WTC11 (cell line): Measurements from ENCODE around the gene RPS6KA5. TPM values are rescaled to one million over a fixed set of nuclear protein-coding genes. Genes with fewer than 3 reads are reported as not detected.

Experiments
- ATAC-seq: fragments of 200-7000 bp; cut with Tn5 transposase; 2 replicates; pipeline ENCODE4 v1.10.0; 2021; ENCODE audit warnings: mild to moderate bottlenecking, moderate library complexity
- CTCF ChIA-PET: fragments of 300-600 bp; sonication (Branson Sonifier 250); formaldehyde crosslinking; loops from one replicate; lab custom pipeline; 2021; ENCODE audit warnings: antibody characterized with exemption; lab: Charles Lee
- POLR2A ChIA-PET: fragments of 350-600 bp; sonication (Branson Sonifier 250); formaldehyde crosslinking; loops from one replicate; lab custom pipeline; 2021; ENCODE audit warnings: antibody characterized with exemption; lab: Charles Lee
- DNase-seq: peaks from one replicate; pipeline ENCODE4 v3.0.0; 2021; ENCODE audit warnings: low spot score
- H3K27ac Mint-ChIP-seq: 2 replicates; pipeline ENCODE4 v1.8.0; 2021; ENCODE audit warnings: mixed read lengths
- H3K27me3 Mint-ChIP-seq: 2 replicates; pipeline ENCODE4 v1.8.0; 2021; ENCODE audit warnings: low read depth, mild to moderate bottlenecking, moderate library complexity, mixed read lengths
- H3K36me3 Mint-ChIP-seq: 2 replicates; pipeline ENCODE4 v1.8.0; 2021; ENCODE audit warnings: mixed read lengths
- H3K4me1 Mint-ChIP-seq: 2 replicates; pipeline ENCODE4 v1.8.0; 2022; ENCODE audit warnings: mixed read lengths
- H3K4me3 Mint-ChIP-seq: 2 replicates; pipeline ENCODE4 v1.8.0; 2021; ENCODE audit warnings: mild to moderate bottlenecking, moderate library complexity, mixed read lengths
- H3K9me3 Mint-ChIP-seq: 2 replicates; pipeline ENCODE4 v1.8.0; 2021; ENCODE audit warnings: mixed read lengths
- ATF3 ChIP-seq: sonication (generic); formaldehyde crosslinking; conservative IDR thresholded peaks from 2 replicates; pipeline ENCODE4 v1.8.1; 2022; ENCODE audit warnings: mild to moderate bottlenecking, missing genetic modification reagents
- CREM ChIP-seq: sonication (generic); formaldehyde crosslinking; IDR thresholded peaks from 2 replicates; pipeline ENCODE4 v1.8.1; 2022; ENCODE audit warnings: mild to moderate bottlenecking, missing genetic modification reagents, moderate library complexity
- E2F1 ChIP-seq: sonication (generic); formaldehyde crosslinking; IDR thresholded peaks from 2 replicates; pipeline ENCODE4 v1.8.0; 2022; ENCODE audit warnings: mild to moderate bottlenecking, missing genetic modification reagents
- EMX1 ChIP-seq: fragments of 250-450 bp; sonication (Bioruptor Pico); IDR thresholded peaks from 2 replicates; pipeline ENCODE4 v1.8.0; 2021; ENCODE audit warnings: mild to moderate bottlenecking
- FOXP1 ChIP-seq: sonication (generic); formaldehyde crosslinking; IDR thresholded peaks from 2 replicates; pipeline ENCODE4 v1.8.0; 2022; ENCODE audit warnings: missing genetic modification reagents, mild to moderate bottlenecking, moderate library complexity, borderline replicate concordance
- HMGA2 ChIP-seq: fragments of 250-450 bp; sonication (Bioruptor Pico); IDR thresholded peaks from 2 replicates; pipeline ENCODE4 v1.4.0; 2021; ENCODE audit warnings: mild to moderate bottlenecking, moderate library complexity
- HMGXB4 ChIP-seq: sonication (generic); formaldehyde crosslinking; IDR thresholded peaks from 2 replicates; pipeline ENCODE4 v1.8.1; 2023; ENCODE audit warnings: mild to moderate bottlenecking, moderate library complexity, missing genetic modification reagents
- JAZF1 ChIP-seq: fragments of 250-450 bp; sonication (Bioruptor Pico); IDR thresholded peaks from 2 replicates; pipeline ENCODE4 v1.9.0; 2021; ENCODE audit warnings: moderate library complexity, mild to moderate bottlenecking, inconsistent platforms
- KAT7 ChIP-seq: sonication (generic); formaldehyde crosslinking; IDR thresholded peaks from 2 replicates; pipeline ENCODE4 v1.8.1; 2023; ENCODE audit warnings: missing genetic modification reagents, mild to moderate bottlenecking, borderline replicate concordance
- MYBL2 ChIP-seq: sonication (generic); formaldehyde crosslinking; IDR thresholded peaks from 2 replicates; pipeline ENCODE4 v1.8.1; 2023; ENCODE audit warnings: mild to moderate bottlenecking, moderate library complexity, missing genetic modification reagents
- NFATC4 ChIP-seq: fragments of 250-450 bp; sonication (Bioruptor Pico); IDR thresholded peaks from 2 replicates; pipeline ENCODE4 v1.9.0; 2021; ENCODE audit warnings: mild to moderate bottlenecking
- NFYB ChIP-seq: sonication (generic); formaldehyde crosslinking; conservative IDR thresholded peaks from 2 replicates; pipeline ENCODE4 v1.8.0; 2022; ENCODE audit warnings: low read depth, missing genetic modification reagents
- NR3C1 ChIP-seq: sonication (generic); formaldehyde crosslinking; conservative IDR thresholded peaks from 2 replicates; pipeline ENCODE4 v1.8.1; 2023; ENCODE audit warnings: low read depth, mild to moderate bottlenecking, missing genetic modification reagents
- OVOL2 ChIP-seq: fragments of 250-450 bp; sonication (Bioruptor Pico); IDR thresholded peaks from 2 replicates; pipeline ENCODE4 v1.9.0; 2021; ENCODE audit warnings: mild to moderate bottlenecking, borderline replicate concordance
- RELA ChIP-seq: sonication (generic); formaldehyde crosslinking; IDR thresholded peaks from 2 replicates; pipeline ENCODE4 v1.8.1; 2022; ENCODE audit warnings: missing genetic modification reagents, mild to moderate bottlenecking, borderline replicate concordance
- SMAD3 ChIP-seq: sonication (generic); formaldehyde crosslinking; IDR thresholded peaks from 2 replicates; pipeline ENCODE4 v1.8.0; 2022; ENCODE audit warnings: missing genetic modification reagents, mild to moderate bottlenecking, borderline replicate concordance
- SOX15 ChIP-seq: fragments of 250-450 bp; sonication (Bioruptor Pico); IDR thresholded peaks from 2 replicates; pipeline ENCODE4 v1.9.0; 2021; ENCODE audit warnings: mild to moderate bottlenecking
- STAT6 ChIP-seq: sonication (generic); formaldehyde crosslinking; conservative IDR thresholded peaks from 2 replicates; pipeline ENCODE4 v1.8.1; 2023; ENCODE audit warnings: mild to moderate bottlenecking, low read depth, missing genetic modification reagents, moderate library complexity
- ZBTB43 ChIP-seq: sonication (generic); formaldehyde crosslinking; IDR thresholded peaks from 2 replicates; pipeline ENCODE4 v1.8.1; 2023; ENCODE audit warnings: mild to moderate bottlenecking, missing genetic modification reagents
- ZNF232 ChIP-seq: sonication (generic); formaldehyde crosslinking; IDR thresholded peaks from 2 replicates; pipeline ENCODE4 v1.8.0; 2022; ENCODE audit warnings: mild to moderate bottlenecking, missing genetic modification reagents
- ZNF317 ChIP-seq: sonication (generic); formaldehyde crosslinking; IDR thresholded peaks from 2 replicates; pipeline ENCODE4 v1.8.1; 2023; ENCODE audit warnings: low read depth, mild to moderate bottlenecking, moderate library complexity, missing genetic modification reagents, borderline replicate concordance
- total RNA-seq: library from RNA; stranded (reverse); gene quantifications from 3 replicates; pipeline ENCODE4 v1.2.3, GENCODE V29; 2021

RPS6KA5 gene
- total RNA-seq, 1 experiment from 2014 or later = 5.2 TPM

DNA sequence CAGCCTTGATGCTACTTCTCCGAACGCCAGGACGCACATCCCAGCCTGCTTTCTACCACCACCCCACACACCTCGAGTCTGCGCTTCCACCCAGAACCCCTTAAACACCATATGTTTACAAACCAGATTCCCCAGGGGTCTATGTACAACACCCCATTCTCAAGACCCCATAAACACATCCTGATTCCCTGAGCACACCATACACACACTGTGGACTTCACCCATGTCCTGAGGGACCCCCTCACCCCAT is 244.9 kb downstream of the RPS6KA5 start:
- peaks cover 25% of the 10 kb centered on the region for H3K27me3 Mint-ChIP-seq
- TF ChIP-seq HMGA2 (no peak), NR3C1 (CRISPR knock-in tag) (no peak), NFYB (no peak), NFATC4 (CRISPR knock-in tag) (no peak), HMGXB4 (no peak), ZBTB43 (no peak), ATF3 (CRISPR knock-in tag) (no peak)
- no peak for DNase-seq
- H3K9me3 Mint-ChIP-seq = no peaks in the 10 kb centered on the region
- H3K4me1 Mint-ChIP-seq = peaks cover 6% of the 10 kb centered on the region
- ChIA-PET CTCF (interaction anchor here (0.5 to 3.7 kb wide), 9 partner anchors 8 to 57 kb away, joined by 3 to 51 read pairs (median 13); no protein-coding TSS in a partner anchor), POLR2A (interaction anchor here (0.6 kb wide), 1 partner anchor 284 kb away, joined by 5 read pairs; no protein-coding TSS in a partner anchor)
- no peak; the same call in 1 of the 2 replicates for ATAC-seq
- H3K27ac Mint-ChIP-seq = no peak overlapping the region
- peak overlapping the region; percentile 73 for H3K4me3 Mint-ChIP-seq
- no peaks in the 10 kb centered on the region for H3K36me3 Mint-ChIP-seq

DNA sequence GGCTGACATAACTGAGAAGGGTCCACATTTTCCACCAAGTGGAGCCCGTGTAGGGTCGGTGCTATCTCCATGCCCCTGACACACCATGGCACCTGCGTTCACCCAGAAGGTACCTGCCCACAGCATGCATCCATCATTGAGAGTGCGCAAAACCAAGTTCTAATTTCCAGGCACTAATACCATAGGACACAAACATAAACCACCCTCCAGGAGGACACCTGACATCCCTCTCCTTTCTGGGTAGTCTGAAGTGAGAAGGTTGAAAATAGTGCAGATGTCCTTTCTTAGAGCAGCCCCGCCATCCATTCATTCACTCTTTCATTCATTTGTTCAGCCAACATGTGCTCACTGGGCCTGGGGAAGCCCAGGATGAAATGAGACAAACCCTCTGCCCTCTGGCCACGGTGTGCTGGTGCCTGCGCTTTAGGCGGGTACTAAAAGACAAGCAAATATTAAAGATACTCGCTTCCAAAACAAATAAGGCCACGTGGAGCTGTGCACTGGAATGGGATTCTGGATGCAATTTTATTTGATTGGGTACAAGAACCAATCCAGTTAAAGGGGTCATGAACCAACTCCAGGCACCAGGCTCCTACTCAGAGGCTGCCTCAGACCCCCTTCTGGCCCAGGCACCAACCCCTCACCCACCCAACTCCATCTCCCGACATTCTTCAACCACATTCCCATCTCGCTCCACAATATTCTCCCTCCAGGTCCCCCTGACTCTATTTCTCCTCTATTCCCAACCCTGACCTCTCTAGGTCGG is 245.5 kb downstream of the RPS6KA5 start:
- Mint-ChIP-seq H3K27ac (no peak overlapping the region), H3K9me3 (no peaks in the 10 kb centered on the region), H3K4me1 (peaks cover 6% of the 10 kb centered on the region), H3K36me3 (no peaks in the 10 kb centered on the region)
- TF ChIP-seq SOX15 (CRISPR knock-in tag) = no peak
- no peak for TF ChIP-seq ZNF317 (CRISPR knock-in tag)
- no peak for TF ChIP-seq EMX1
- TF ChIP-seq, all 79 proteins: peak for 0
- POLR2A ChIA-PET = no interaction called here
- Mint-ChIP-seq H3K27me3 (peaks cover 25% of the 10 kb centered on the region), H3K4me3 (peak overlapping the region; percentile 73)
- no peak for DNase-seq
- CTCF ChIA-PET = interaction anchor here (0.7 to 3.7 kb wide), 4 partner anchors 7 to 56 kb away, joined by 5 to 51 read pairs (median 18); no protein-coding TSS in a partner anchor
- ATAC-seq = no peak

DNA sequence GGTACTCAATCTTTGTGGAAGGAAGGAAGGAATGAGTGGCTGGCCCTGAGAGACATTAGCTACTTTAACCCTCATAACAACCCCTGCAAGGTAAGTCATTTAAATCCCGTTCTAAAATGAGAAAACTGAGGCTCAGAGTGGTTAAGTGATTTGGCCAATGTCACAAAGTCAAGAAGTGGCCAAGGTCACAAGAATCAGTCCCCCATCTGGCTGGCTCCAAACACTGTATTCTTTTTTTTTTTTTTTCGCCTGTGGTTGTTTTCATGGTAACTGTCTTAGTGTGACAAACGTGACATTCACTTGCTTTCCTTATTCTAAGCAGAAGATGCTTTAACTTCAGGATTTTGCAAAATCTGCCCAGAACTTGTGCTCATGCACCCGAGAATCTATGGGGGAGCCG is 247.0 kb downstream of the RPS6KA5 start:
- Mint-ChIP-seq H3K27ac (no peak overlapping the region), H3K4me1 (peaks cover 6% of the 10 kb centered on the region), H3K9me3 (no peaks in the 10 kb centered on the region), H3K4me3 (no peak overlapping the region), H3K36me3 (no peaks in the 10 kb centered on the region), H3K27me3 (peaks cover 23% of the 10 kb centered on the region)
- TF ChIP-seq FOXP1 (CRISPR knock-in tag) = no peak
- no peak for TF ChIP-seq E2F1 (CRISPR knock-in tag)
- no peak for TF ChIP-seq MYBL2 (CRISPR knock-in tag)
- no peak for TF ChIP-seq JAZF1 (CRISPR knock-in tag)
- TF ChIP-seq SMAD3 = no peak
- no peak for TF ChIP-seq RELA (CRISPR knock-in tag)
- TF ChIP-seq ZNF232 (CRISPR knock-in tag) = no peak
- TF ChIP-seq OVOL2 (CRISPR knock-in tag) = no peak
- no peak for TF ChIP-seq KAT7 (CRISPR knock-in tag)
- TF ChIP-seq STAT6 (CRISPR knock-in tag) = no peak
- TF ChIP-seq SOX15 (CRISPR knock-in tag) = no peak
- TF ChIP-seq CREM (CRISPR knock-in tag) = no peak
- ChIA-PET CTCF (interaction anchor here (1.0 kb wide), 1 partner anchor 10 kb away, joined by 3 read pairs; no protein-coding TSS in a partner anchor), POLR2A (no interaction called here)
- ATAC-seq = no peak
- no peak for DNase-seq
